SK-N-MC (cell line): ENCODE measurements around the gene AUTS2.

Source experiments
- FOXP2 ChIP-seq: optimal IDR thresholded peaks from 2 replicates; pipeline ENCODE3; 2011; ENCODE audit warnings: mild to moderate bottlenecking, moderate library complexity; ENCODE audit not compliant: insufficient read depth; ENCODE audit errors: extremely low read length, control extremely low read depth
- POLR2AphosphoS5 ChIP-seq: IDR thresholded peaks from 2 replicates; pipeline ENCODE4 v1.6.1; 2012; ENCODE audit warnings: mild to moderate bottlenecking, low read depth, low read length, borderline replicate concordance

DNA sequence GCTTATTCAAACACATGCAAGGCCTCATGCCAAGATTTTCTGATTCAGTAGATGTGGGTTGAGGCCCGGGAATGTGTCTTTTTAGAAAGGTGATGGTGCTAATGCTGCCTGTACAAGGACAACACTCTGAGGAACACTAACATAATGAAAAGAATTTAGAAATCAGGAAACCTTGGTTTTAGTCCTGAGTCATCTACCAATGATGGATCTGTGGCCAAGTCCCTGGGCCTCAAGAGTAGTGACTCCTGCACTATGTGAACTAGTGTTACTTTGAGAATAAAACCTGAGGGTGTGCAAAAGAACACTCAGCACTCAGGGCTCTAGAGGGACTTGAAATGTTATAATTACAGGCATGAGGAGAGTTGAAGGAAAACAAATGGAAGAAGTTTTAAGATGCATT lies 792.0 kb downstream of the AUTS2 start:
- TF ChIP-seq FOXP2 (no peak), POLR2AphosphoS5 (no peak)
